K562 (cell line): Measurements from ENCODE around the gene FGF12. TPM values are rescaled to one million over a fixed set of nuclear protein-coding genes. Genes with fewer than 3 reads are reported as not detected.

Experiments used
- ATAC-seq: fragments of 200-7000 bp; cut with Tn5 transposase; 3 replicates; pipeline ENCODE4 v1.9.1; 2020; ENCODE audit warnings: moderate library complexity
- BruUV-seq: library from RNA; stranded (reverse); fragments of 400-500 nt; replicated peaks from 2 replicates; lab custom pipeline; 2021; lab: Mats Ljungman, UMichigan
- CTCF ChIA-PET: fragments of 300-600 bp; formaldehyde crosslinking; extraction: SDS; loops from one replicate; lab custom pipeline; 2021; ENCODE audit warnings: low intra/inter-chr PET ratio; lab: Yijun Ruan, JAX
- POLR2A ChIA-PET: fragments of 300-600, 350-650 bp; sonication (Branson Sonifier 250); formaldehyde crosslinking; extraction: SDS; loops from one replicate; lab custom pipeline; 2021; ENCODE audit warnings: antibody characterized with exemption, inconsistent platforms; lab: Yijun Ruan, JAX
- DNase-seq, 4 experiments: peaks; one replicate each; pipeline versions ENCODE4 v3.0.0 to v3.0.0-alpha.2; 2011 to 2018; ENCODE audit warnings: low spot score in 3 of 4, mixed read lengths in 3 of 4; ENCODE audit errors: extremely low read depth in 1 of 4
- FAIRE-seq: peaks from 2 replicates; lab custom pipeline; 2011; peaks lifted over from hg19 to GRCh38; lab: Jason Lieb, UNC
- H2AFZ ChIP-seq: 2 replicates; pipeline ENCODE4 v1.6.0; 2011; ENCODE audit warnings: low read depth, low read length, control low read depth, inconsistent platforms
- H3K27ac ChIP-seq: fragments of 200-600 bp; 3 replicates; pipeline ENCODE4 v1.8.0; 2011; ENCODE audit warnings: low read depth, mild to moderate bottlenecking, control low read depth, inconsistent platforms, low read length, moderate library complexity, mixed read lengths; ENCODE audit errors: extremely low read depth
- H3K27me3 ChIP-seq, 2 experiments: fragments of 300-600 bp in 1 of 2; 2 replicates in 1 of 2; 3 replicates in 1 of 2; pipeline versions ENCODE4 v1.6.0 to v1.8.0; 2011; ENCODE audit warnings: inconsistent platforms in 2 of 2, low read length in 2 of 2, mild to moderate bottlenecking in 1 of 2, mixed read lengths in 1 of 2, moderate library complexity in 1 of 2; ENCODE audit not compliant: control insufficient read depth in 2 of 2, insufficient read depth in 2 of 2
- H3K36me3 ChIP-seq: fragments of 300-600 bp; 3 replicates; pipeline ENCODE4 v1.8.0; 2011; ENCODE audit warnings: mild to moderate bottlenecking, low read length, inconsistent platforms; ENCODE audit not compliant: control insufficient read depth, insufficient read depth
- H3K4me1 ChIP-seq, 2 experiments: fragments of 200-600 bp in 1 of 2; replicated peaks in 1 of 2; 2 replicates in 1 of 2; 3 replicates in 1 of 2; pipeline versions ENCODE4 v1.5.1 to v1.8.0; 2011; ENCODE audit warnings: inconsistent platforms in 2 of 2, low read length in 2 of 2, mild to moderate bottlenecking in 1 of 2, mixed read lengths in 1 of 2, moderate library complexity in 1 of 2; ENCODE audit not compliant: control insufficient read depth in 2 of 2, insufficient read depth in 2 of 2
- H3K4me2 ChIP-seq: 2 replicates; pipeline ENCODE4 v1.6.1; 2011; ENCODE audit warnings: low read length, control low read depth, inconsistent platforms, mixed read lengths; ENCODE audit not compliant: insufficient read depth
- H3K4me3 ChIP-seq: fragments of 200-600 bp; sonication (generic), shearing (Covaris generic); 2 replicates; pipeline ENCODE4 v1.5.1; 2016; ENCODE audit warnings: control low read depth, inconsistent platforms
- H3K79me2 ChIP-seq: fragments of 200-600 bp; 3 replicates; pipeline ENCODE4 v1.8.0; 2011; ENCODE audit warnings: low read length, inconsistent platforms; ENCODE audit not compliant: control insufficient read depth, insufficient read depth
- H3K9ac ChIP-seq, 2 experiments: 2 replicates each; pipeline versions ENCODE4 v1.6.0 to v1.6.1; 2011; ENCODE audit warnings: low read depth in 2 of 2, low read length in 2 of 2, control low read depth in 1 of 2, inconsistent platforms in 1 of 2, mild to moderate bottlenecking in 1 of 2, mixed read lengths in 1 of 2; ENCODE audit not compliant: insufficient read depth in 1 of 2
- H3K9me1 ChIP-seq: one replicate; pipeline ENCODE4 v1.6.0; 2011; ENCODE audit warnings: inconsistent platforms, mild to moderate bottlenecking, low read length, moderate library complexity; ENCODE audit not compliant: control insufficient read depth, insufficient read depth
- H3K9me3 ChIP-seq: replicated peaks from 2 replicates; pipeline ENCODE4 v1.5.1; 2011; ENCODE audit warnings: low read depth, low read length, inconsistent platforms; ENCODE audit not compliant: control insufficient read depth, insufficient read depth
- H4K20me1 ChIP-seq: replicated peaks from 2 replicates; pipeline ENCODE4 v1.6.1; 2011; ENCODE audit warnings: low read length, inconsistent platforms, mixed read lengths; ENCODE audit not compliant: control insufficient read depth, insufficient read depth
- ATF6 ChIP-seq: sonication (generic); formaldehyde crosslinking; IDR thresholded peaks from 2 replicates; pipeline ENCODE4 v1.4.0; 2020; ENCODE audit warnings: mild to moderate bottlenecking, missing genetic modification reagents
- BMI1 ChIP-seq: fragments of 150-350 bp; IDR thresholded peaks from 2 replicates; pipeline ENCODE4 v1.6.1; 2014; ENCODE audit warnings: low read length
- BRF2 ChIP-seq: IDR thresholded peaks from 3 replicates; pipeline ENCODE4 v1.6.1; 2011; ENCODE audit warnings: borderline replicate concordance, mild to moderate bottlenecking; ENCODE audit not compliant: insufficient read length, insufficient read depth
- ETV5 ChIP-seq: sonication (generic); formaldehyde crosslinking; IDR thresholded peaks from 2 replicates; pipeline ENCODE4 v1.4.0; 2020; ENCODE audit warnings: low read depth, mild to moderate bottlenecking, missing genetic modification reagents
- FOXK2 ChIP-seq, 2 experiments: fragments of 450-650 bp; IDR thresholded peaks in 1 of 2; conservative IDR thresholded peaks in 1 of 2; 2 replicates each; pipeline ENCODE4 v1.6.1; 2016; ENCODE audit warnings: low read depth in 2 of 2, mild to moderate bottlenecking in 1 of 2
- IRF9 ChIP-seq: fragments of 450-650 bp; IDR thresholded peaks from 2 replicates; pipeline ENCODE4 v1.6.1; 2016; ENCODE audit warnings: missing biosample characterization, missing genetic modification characterization
- KAT2B ChIP-seq: IDR thresholded peaks from one replicate; pipeline ENCODE4 v1.6.1; 2012; ENCODE audit warnings: low read depth, mild to moderate bottlenecking, control low read depth, inconsistent platforms, low read length, moderate library complexity
- KLF10 ChIP-seq: fragments of 250-450 bp; sonication (Bioruptor Pico); IDR thresholded peaks from 2 replicates; pipeline ENCODE4 v1.6.1; 2021; ENCODE audit warnings: matching md5 sums
- RB1 ChIP-seq: fragments of 450-650 bp; IDR thresholded peaks from 2 replicates; pipeline ENCODE4 v1.6.1; 2017; ENCODE audit warnings: low read depth, mild to moderate bottlenecking
- RBM34 ChIP-seq: fragments of 200-400 bp; formaldehyde crosslinking; IDR thresholded peaks from 2 replicates; pipeline ENCODE4 v1.6.1; 2018; ENCODE audit warnings: low read length, borderline replicate concordance; ENCODE audit not compliant: insufficient read depth
- SUPT5H ChIP-seq: fragments of 450-650 bp; IDR thresholded peaks from 2 replicates; pipeline ENCODE4 v1.6.1; 2016
- ZNF592 ChIP-seq: fragments of 450-650 bp; IDR thresholded peaks from 2 replicates; pipeline ENCODE4 v1.6.1; 2017; ENCODE audit warnings: antibody characterized with exemption, mild to moderate bottlenecking
- ZNF639 ChIP-seq, 2 experiments: fragments of 200-800 bp in 1 of 2; sonication (Bioruptor generic) in 1 of 2; sonication (generic) in 1 of 2; formaldehyde crosslinking in 1 of 2; IDR thresholded peaks in 1 of 2; conservative IDR thresholded peaks in 1 of 2; 2 replicates each; pipeline versions ENCODE4 v1.5.0 to v1.6.1; 2016 to 2020; ENCODE audit warnings: missing compliant biosample characterization in 1 of 2, missing genetic modification characterization in 1 of 2, missing genetic modification reagents in 1 of 2
- WGBS: fragments of 100-300 bp; shearing (Covaris generic); methylation state at CpG from one replicate; pipeline ENCODE4 v1.1.6; 2016; ENCODE audit warnings: low coverage, mixed read lengths; ENCODE audit not compliant: insufficient coverage; ENCODE audit errors: missing lambda C conversion rate; 5-methylcytosine and 5-hydroxymethylcytosine counted together
- in situ Hi-C: fragments of 300-500 bp; cut with MboI; formaldehyde crosslinking; loops from 4 replicates; pipeline ENCODE4 v1.15.0; 2018; ENCODE audit warnings: inconsistent platforms, mixed read lengths
- intact Hi-C: fragments of 100-400 bp; cut with micrococcal nuclease; formaldehyde crosslinking; loops from 2 replicates; pipeline ENCODE4 v1.14.2; 2022
- polyA plus RNA-seq, 8 experiments: library from polyadenylated mRNA; depleted of rRNA in 4 of 8; stranded (reverse) in 5 of 8; unstranded in 3 of 8; fragments of >200 nt; fragmentation: Nextera tagmentation in 2 of 8; fragmentation: Illumina TruSeq in 1 of 8; extraction: Ambion mirVana in 2 of 8; extraction: Trizol in 1 of 8; gene quantifications; 2 replicates each; pipeline versions ENCODE4 v1.2.1 to v1.2.3, GENCODE V29; 2011 to 2014; ENCODE audit warnings: inconsistent platforms in 1 of 8, missing spikeins in 1 of 8
- total RNA-seq, 7 experiments: library from RNA; depleted of rRNA in 6 of 7; stranded (reverse); fragments of >200 nt in 6 of 7; fragmentation: Illumina TruSeq in 2 of 7; extraction: Trizol in 2 of 7; gene quantifications; 2 replicates each; pipeline versions ENCODE4 v1.2.1 to v1.2.3, GENCODE V29; 2011 to 2021; ENCODE audit warnings: low replicate concordance in 1 of 7

FGF12 gene
- total and polyA plus RNA-seq, 9 of the 15 experiments (the other 6 are each of a cell fraction or from before 2014, with no cell fraction given): not detected

GRCh38 chr3:192543163-192543562 lies 184.2 kb downstream of the FGF12 start:
- 3% methylated on average over 3 of the region's 3 CpGs for WGBS
- H4K20me1 ChIP-seq: no peaks in the 10 kb centered on the region
- H2AFZ ChIP-seq: no peak overlapping the region
- no peaks in the 10 kb centered on the region for H3K4me1 ChIP-seq
- no peaks in the 10 kb centered on the region for H3K36me3 ChIP-seq
- no peaks in the 10 kb centered on the region for H3K27me3 ChIP-seq
- no peak for FAIRE-seq
- no peaks in the 10 kb centered on the region for H3K79me2 ChIP-seq
- H3K27ac ChIP-seq: no peak overlapping the region
- no peaks in the 10 kb centered on the region for H3K9me1 ChIP-seq
- ATAC-seq: no peak
- BruUV-seq: no TSS peak
- DNase-seq: no peak
- H3K4me3 ChIP-seq: no peak overlapping the region
- no peak overlapping the region for H3K9ac ChIP-seq
- H3K4me2 ChIP-seq: no peak overlapping the region
- intact Hi-C loops: no loop called here
- POLR2A ChIA-PET: no interaction called here
- H3K9me3 ChIP-seq: no peaks in the 10 kb centered on the region
- CTCF ChIA-PET: no interaction called here
- in situ Hi-C loops: no loop called here
- TF ChIP-seq KAT2B (no peak), KLF10 (CRISPR knock-in tag) (no peak), ZNF592 (no peak), FOXK2 (conservative IDR thresholded peaks at IDR 0.05 in 1 of 2, IDR thresholded peaks at IDR 0.05 in 1 of 2; ENCODE audit: low read depth in 2 of 2) (no peak), ETV5 (CRISPR knock-in tag) (no peak), RB1 (no peak), RBM34 (no peak), SUPT5H (no peak), BRF2 (no peak), IRF9 (tag) (no peak), BMI1 (no peak), ATF6 (CRISPR knock-in tag) (no peak), ZNF639 (CRISPR knock-in tag; conservative IDR thresholded peaks at IDR 0.05 in 1 of 2, IDR thresholded peaks at IDR 0.05 in 1 of 2) (no peak)
